NCI-H187 treated with DMSO at 0.1 percent for 48 hours (cell line): ENCODE data around the gene RAD23B.
"Not testable (repeated sequence)": the region's sequence is repeated elsewhere in the genome, so short reads cannot be mapped to it uniquely, and the experiment has no call there.

ENCODE experiments used
- DNase-seq: peaks from one replicate; lab custom pipeline; 2025; lab: John Stamatoyannopoulos, UW

The RAD23B gene

GRCh38 chr9:107293543-107294085 lies 10.5 kb downstream of the RAD23B start:
- no peak for DNase-seq

DNA sequence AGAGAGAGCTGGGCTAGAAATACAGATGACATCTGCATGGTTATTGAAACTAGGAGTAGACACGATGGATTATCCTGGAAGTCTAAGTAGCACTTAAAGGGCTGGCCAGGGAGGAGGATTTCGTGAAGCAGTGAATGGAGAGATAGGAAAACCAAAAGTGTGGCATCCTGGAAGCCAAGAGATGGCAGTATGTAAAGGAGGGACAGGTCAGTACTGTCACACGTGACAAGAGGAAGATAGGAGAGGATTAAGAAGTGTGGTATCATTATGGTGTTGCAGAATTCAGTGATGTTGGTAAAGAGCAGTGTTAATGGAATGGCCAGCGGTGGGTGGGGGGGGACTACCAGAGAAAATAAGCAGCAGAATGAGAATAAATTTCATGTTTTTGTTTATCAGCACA lies 11.7 kb downstream of the RAD23B start:
- DNase-seq: no peak

GRCh38 chr9:107295995-107296394 lies 12.9 kb downstream of the RAD23B start:
- DNase-seq: no peak

- not testable (repeated sequence) for DNase-seq
Measured at GRCh38 chr9:107296592-107296991, 13.5 kb downstream of the RAD23B start.

GRCh38 chr9:107299437-107299836 lies 16.4 kb downstream of the RAD23B start:
- DNase-seq: no peak

DNA sequence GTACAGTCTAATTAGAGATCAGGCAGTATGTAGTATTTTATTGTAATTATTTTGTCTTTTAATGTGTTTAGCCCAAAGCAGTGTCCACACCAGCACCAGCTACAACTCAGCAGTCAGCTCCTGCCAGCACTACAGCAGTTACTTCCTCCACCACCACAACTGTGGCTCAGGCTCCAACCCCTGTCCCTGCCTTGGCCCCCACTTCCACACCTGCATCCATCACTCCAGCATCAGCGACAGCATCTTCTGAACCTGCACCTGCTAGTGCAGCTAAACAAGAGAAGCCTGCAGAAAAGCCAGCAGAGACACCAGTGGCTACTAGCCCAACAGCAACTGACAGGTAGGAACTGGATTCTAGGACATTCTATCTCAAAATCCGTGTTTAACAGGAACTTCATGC lies 23.2 kb downstream of the RAD23B start:
- DNase-seq: no peak

DNA sequence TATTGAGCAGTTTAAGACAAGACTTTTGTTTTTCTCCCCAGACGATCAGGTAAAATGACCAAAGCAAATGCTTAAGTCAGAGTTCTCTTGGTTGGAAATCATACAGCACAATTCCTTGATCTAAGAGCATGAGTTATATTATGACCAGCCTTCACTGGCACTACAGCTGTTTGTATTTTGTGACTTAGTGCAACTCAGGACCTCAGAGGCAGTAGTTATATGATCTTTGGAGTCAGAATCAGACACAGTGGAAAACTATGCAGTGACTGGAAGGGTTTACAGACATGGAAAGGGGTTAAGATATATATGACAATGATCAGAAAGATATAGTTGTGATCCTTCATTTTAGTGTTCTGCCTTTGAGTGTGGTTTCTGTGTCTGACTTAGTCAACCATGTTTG lies 24.3 kb downstream of the RAD23B start:
- no peak for DNase-seq

GRCh38 chr9:107308461-107308860 lies 25.4 kb downstream of the RAD23B start:
- DNase-seq: no peak

DNA sequence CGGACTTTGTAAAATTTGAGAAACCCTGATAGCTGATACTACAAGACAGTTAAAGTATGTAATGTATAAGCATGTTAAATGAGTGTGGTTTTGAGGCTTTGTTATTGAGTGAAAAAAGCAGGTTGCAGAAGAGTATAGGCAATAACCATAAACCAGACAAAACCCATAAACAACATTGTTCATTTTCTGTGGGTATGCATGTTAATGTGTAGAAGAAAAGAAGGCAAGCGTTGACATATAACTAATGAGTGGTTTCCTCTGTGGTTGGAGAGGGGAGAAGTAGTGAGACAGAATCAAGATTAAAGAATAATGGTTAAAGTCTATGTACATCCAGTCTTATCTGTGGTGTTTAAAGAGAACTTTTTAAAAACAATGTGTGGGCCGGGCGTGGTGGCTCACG lies 26.2 kb downstream of the RAD23B start:
- no peak for DNase-seq

GRCh38 chr9:107312376-107313050 lies 29.4 kb downstream of the RAD23B start:
- no peak for DNase-seq

DNA sequence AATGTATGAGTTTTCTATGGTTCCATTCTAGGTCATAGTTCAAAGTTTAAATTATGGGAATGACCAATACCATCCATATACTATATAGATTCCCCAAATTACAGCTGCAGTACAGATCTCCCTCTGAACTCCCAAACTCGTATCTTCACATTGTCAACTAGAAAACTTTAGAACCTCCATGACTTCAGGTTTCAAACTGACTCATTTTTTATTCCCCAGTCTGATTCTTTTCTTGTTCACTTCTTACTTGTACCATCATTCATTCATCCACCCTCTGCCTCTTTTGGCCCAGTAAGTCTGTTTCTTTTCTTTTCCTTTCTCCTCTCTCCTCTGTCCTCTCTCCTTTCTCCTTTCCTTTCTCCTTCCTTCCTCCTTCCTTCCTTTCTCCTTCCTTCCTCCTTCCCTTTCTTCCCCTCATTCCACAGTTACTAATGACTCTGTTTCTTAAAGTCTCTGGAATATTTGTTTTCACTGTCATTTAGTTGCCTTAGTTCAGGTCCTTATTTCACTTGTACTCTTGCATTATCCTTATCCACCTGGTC lies 30.5 kb downstream of the RAD23B start:
- no peak for DNase-seq

DNA sequence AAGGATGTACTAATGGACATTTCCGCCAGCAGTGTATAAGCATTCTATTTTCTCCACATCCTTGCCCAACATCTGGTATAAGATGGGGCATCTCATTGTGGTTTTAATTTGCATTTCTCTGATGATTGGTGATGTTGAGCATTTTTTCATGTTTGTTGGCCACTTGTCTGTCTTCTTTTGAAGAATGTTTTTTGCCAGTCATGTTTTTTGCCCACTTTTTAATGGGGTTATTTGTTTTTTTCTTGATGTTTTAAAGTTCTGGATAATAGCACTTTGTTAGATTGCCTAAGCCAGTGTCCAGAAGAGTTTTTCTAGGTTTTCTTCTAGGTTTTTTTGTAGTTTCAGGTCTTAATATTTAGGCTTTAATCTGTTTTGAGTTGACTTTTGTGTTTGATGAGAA lies 31.7 kb downstream of the RAD23B start:
- no peak for DNase-seq

DNA sequence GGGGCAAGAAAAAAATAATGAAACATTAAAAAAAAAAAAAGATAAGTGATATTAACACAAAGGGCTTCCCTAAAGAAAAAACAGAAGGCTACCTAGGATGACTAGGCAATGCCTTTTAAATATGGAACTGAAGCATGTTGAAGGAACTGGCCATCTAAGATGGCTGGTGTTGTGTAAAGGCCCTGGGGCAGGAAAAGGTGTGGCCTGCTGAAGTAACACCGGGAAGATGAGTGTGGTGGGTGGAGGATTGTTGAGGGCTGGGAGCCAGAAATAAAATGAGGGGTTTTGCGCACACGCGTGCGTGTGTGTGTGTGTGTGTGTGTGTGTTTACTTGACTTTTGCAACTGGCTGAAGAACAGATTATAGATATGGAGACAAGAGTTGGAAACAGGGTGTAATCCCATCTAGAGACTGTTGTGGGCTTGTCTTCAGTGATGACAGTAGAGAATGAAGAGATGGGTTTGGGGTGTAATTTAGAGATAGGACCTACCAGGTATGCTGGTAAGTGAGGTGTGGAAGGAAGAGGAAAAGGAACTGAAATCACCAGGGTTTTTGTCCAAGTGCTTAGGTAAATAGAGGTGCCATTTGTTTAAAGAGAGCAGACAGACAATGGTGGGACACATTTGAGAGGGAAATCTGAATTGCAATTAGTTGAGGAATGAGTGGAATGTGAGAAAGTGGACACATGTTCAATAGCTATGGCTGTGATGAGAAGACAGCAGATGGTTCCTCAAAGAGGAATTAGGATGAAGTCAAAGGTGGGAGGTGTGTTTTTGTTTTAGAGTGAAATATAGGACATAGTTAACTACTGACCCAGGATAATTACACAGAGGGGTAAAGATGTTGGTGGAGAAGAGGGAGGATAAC lies 33.9 kb downstream of the RAD23B start:
- no peak for DNase-seq

GRCh38 chr9:107322643-107323042 lies 39.6 kb downstream of the RAD23B start:
- DNase-seq: no peak

- no peak for DNase-seq
Measured at GRCh38 chr9:107323836-107324585, 40.9 kb downstream of the RAD23B start.

- no peak for DNase-seq
Measured at GRCh38 chr9:107325842-107326241, 42.8 kb downstream of the RAD23B start.

DNA sequence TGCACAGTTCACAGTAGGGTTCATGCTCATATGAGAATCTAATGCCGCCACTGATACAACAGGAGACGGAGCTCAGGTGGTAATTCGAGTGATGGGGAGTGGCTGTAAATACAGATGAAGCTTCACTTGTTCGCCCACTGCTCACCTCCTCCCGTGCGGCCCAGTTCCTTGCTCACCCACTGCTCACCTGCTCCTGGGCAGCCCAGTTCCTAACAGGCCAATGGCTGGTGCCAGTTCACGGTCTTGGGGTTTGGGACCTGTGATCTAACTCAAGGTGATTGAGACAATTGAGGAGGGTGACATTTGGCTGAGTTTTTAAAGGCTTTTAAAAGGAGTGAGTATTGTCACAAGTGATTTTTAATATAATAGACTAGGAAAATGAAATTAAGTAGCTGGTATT lies 45.4 kb downstream of the RAD23B start:
- no peak for DNase-seq

- DNase-seq: no peak
Measured at GRCh38 chr9:107330420-107330819, 47.3 kb downstream of the RAD23B start.

DNA sequence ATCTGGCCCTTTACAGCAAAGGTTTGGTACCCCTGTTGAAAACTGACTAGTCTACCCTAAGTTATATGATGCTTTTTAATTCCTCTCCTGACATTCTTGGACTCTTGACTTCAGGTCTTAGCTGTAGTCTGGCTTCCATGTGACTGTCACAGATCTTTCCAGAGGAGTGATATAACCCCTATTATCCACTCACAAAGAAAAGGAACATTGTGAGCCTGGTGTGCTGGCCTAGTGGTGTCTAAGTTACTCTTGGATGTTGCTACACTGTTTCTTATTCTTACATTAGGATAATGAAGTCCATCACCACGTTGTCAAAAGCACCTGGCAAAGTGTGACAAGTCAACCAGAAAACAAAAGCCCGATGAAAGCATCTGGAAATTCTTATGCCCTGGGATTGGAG lies 49.8 kb downstream of the RAD23B start:
- DNase-seq: no peak

GRCh38 chr9:107333363-107333762 lies 50.3 kb downstream of the RAD23B start:
- no peak for DNase-seq

- no peak for DNase-seq
Measured at GRCh38 chr9:107334103-107334776, 51.2 kb downstream of the RAD23B start.

- DNase-seq: no peak
Measured at GRCh38 chr9:107335331-107335730, 52.3 kb downstream of the RAD23B start.
